Measurements from ENCODE around the gene MPP3.
A peak's percentile ranks its signal among the peaks of the same experiment; 100 is the strongest.
"Not testable (repeated sequence)": the region's sequence is repeated elsewhere in the genome, so short reads cannot be mapped to it uniquely, and the experiment has no call there.

MPP3 gene

GRCh38 chr17:43803758-43804157 is 29.2 kb downstream of the MPP3 start:
- no peak for TF ChIP-seq CTCF (IDR thresholded peaks at IDR 0.05; ENCODE audit: insufficient read depth, missing control alignments)
- FAIRE-seq (no peak), DNase-seq (ENCODE audit: insufficient read length, low spot score) (no peak)

- DNase-seq (ENCODE audit: insufficient read length, low spot score) (no peak), FAIRE-seq (no peak)
- no peak for TF ChIP-seq CTCF (IDR thresholded peaks at IDR 0.05; ENCODE audit: insufficient read depth, missing control alignments)
Observed at GRCh38 chr17:43801844-43802243, 31.1 kb downstream of the MPP3 start.

GRCh38 chr17:43800736-43801135 is 32.2 kb downstream of the MPP3 start:
- FAIRE-seq (no peak), DNase-seq (ENCODE audit: insufficient read length, low spot score) (no peak)
- TF ChIP-seq CTCF (IDR thresholded peaks at IDR 0.05; ENCODE audit: insufficient read depth, missing control alignments), result no peak

- FAIRE-seq, result no peak
- no peak for DNase-seq (ENCODE audit: insufficient read length, low spot score)
- no peak for TF ChIP-seq CTCF (IDR thresholded peaks at IDR 0.05; ENCODE audit: insufficient read depth, missing control alignments)
Observed at GRCh38 chr17:43799047-43799446, 33.9 kb downstream of the MPP3 start.

GRCh38 chr17:43798024-43798423 is 34.9 kb downstream of the MPP3 start:
- not testable (repeated sequence) for FAIRE-seq; DNase-seq (ENCODE audit: insufficient read length, low spot score)

GRCh38 chr17:43792668-43793067 is 40.3 kb downstream of the MPP3 start:
- not testable (repeated sequence) for FAIRE-seq; DNase-seq (ENCODE audit: insufficient read length, low spot score)

- TF ChIP-seq CTCF (IDR thresholded peaks at IDR 0.05; ENCODE audit: insufficient read depth, missing control alignments), result no peak
- FAIRE-seq (peak; percentile 61), DNase-seq (ENCODE audit: insufficient read length, low spot score) (no peak)
Observed at GRCh38 chr17:43791589-43791988, 41.4 kb downstream of the MPP3 start.

- no peak for FAIRE-seq
- DNase-seq (ENCODE audit: insufficient read length, low spot score), result no peak
- TF ChIP-seq CTCF (IDR thresholded peaks at IDR 0.05; ENCODE audit: insufficient read depth, missing control alignments), result peak; percentile 66
Observed at GRCh38 chr17:43790311-43790940, 42.5 kb downstream of the MPP3 start.
